Lung (tissue), 12 donors: ENCODE measurements around the gene AMN. TPM values are rescaled to one million over a fixed set of nuclear protein-coding genes. Genes with fewer than 3 reads are reported as not detected.
"Not testable (repeated sequence)": the region's sequence is repeated elsewhere in the genome, so short reads cannot be mapped to it uniquely, and the experiment has no call there.

ENCODE experiments used
- ATAC-seq: fragments of 200-7000 bp; cut with Tn5 transposase; one replicate; pipeline ENCODE4 v1.9.1; 2020; ENCODE audit warnings: moderate number of reproducible peaks; ENCODE audit not compliant: insufficient read depth, low FRiP score
- DNase-seq, 3 donors: peaks; one replicate each; pipeline ENCODE4 v3.0.0-alpha.2; 2013 to 2017
- H3K27ac ChIP-seq, 2 donors: one replicate each; pipeline ENCODE4 v1.5.1; 2013; ENCODE audit warnings: mild to moderate bottlenecking in 2 of 2, moderate library complexity in 2 of 2, control low read depth in 1 of 2, inconsistent platforms in 1 of 2, low read depth in 1 of 2, low read length in 1 of 2
- H3K27me3 ChIP-seq, 3 donors: one replicate each; pipeline ENCODE4 v1.5.1; 2013; ENCODE audit warnings: low read length in 2 of 3; ENCODE audit not compliant: control insufficient read depth in 3 of 3, insufficient read depth in 3 of 3
- H3K36me3 ChIP-seq, 4 donors: one replicate each; pipeline ENCODE4 v1.5.1; 2013; ENCODE audit warnings: low read length in 4 of 4, mild to moderate bottlenecking in 1 of 4, moderate library complexity in 1 of 4; ENCODE audit not compliant: control insufficient read depth in 4 of 4, insufficient read depth in 4 of 4
- H3K4me1 ChIP-seq, 5 donors: one replicate each; pipeline ENCODE4 v1.5.1; 2013; ENCODE audit warnings: low read length in 5 of 5, mild to moderate bottlenecking in 2 of 5, moderate library complexity in 1 of 5; ENCODE audit not compliant: control insufficient read depth in 5 of 5, insufficient read depth in 5 of 5
- H3K4me3 ChIP-seq: one replicate; pipeline ENCODE4 v1.5.1; 2013; ENCODE audit warnings: mild to moderate bottlenecking, control low read depth, moderate library complexity
- H3K9ac ChIP-seq, 2 donors: one replicate each; pipeline ENCODE4 v1.5.1; 2013; ENCODE audit warnings: low read length in 2 of 2, control low read depth in 1 of 2; ENCODE audit not compliant: insufficient read depth in 1 of 2
- H3K9me3 ChIP-seq, 4 donors: one replicate each; pipeline ENCODE4 v1.5.1; 2013; ENCODE audit warnings: low read length in 3 of 4, mild to moderate bottlenecking in 1 of 4, moderate library complexity in 1 of 4; ENCODE audit not compliant: control insufficient read depth in 4 of 4, insufficient read depth in 3 of 4
- WGBS, 2 donors: extraction: QIAGEN DNeasy Blood & Tissue Kit; methylation state at CpG; one replicate each; pipeline ENCODE4 v1.1.7; 2013; 5-methylcytosine and 5-hydroxymethylcytosine counted together
- polyA plus RNA-seq, 2 donors: library from polyadenylated mRNA; stranded (reverse); fragments of 200-250 nt; gene quantifications; one replicate each; pipeline ENCODE4 v1.2.1, GENCODE V29; 2013
- total RNA-seq, 2 donors: library from RNA; depleted of rRNA in 1 of 2; stranded (reverse); fragments of >200 nt in 1 of 2; gene quantifications; one replicate each; pipeline ENCODE4 v1.2.1, GENCODE V29; 2014 to 2021
- TF ChIP-seq, protein P1 (sequence below): IDR thresholded peaks from 2 replicates; pipeline ENCODE4 v1.5.1; 2012; ENCODE audit warnings: mild to moderate bottlenecking; ENCODE audit errors: control extremely low read depth, extremely low read depth
- donor health status: control.
- donor health status: control.
- donor health status: Bipolar disorder and iron deficiency.
- donor health status: healthy.
- donor health status: DM: yes; HTN: yes; CAD: no.

AMN gene
- total and polyA plus RNA-seq, 4 donors, result 0.94 to 24.7 (median 12.6) TPM

DNA sequence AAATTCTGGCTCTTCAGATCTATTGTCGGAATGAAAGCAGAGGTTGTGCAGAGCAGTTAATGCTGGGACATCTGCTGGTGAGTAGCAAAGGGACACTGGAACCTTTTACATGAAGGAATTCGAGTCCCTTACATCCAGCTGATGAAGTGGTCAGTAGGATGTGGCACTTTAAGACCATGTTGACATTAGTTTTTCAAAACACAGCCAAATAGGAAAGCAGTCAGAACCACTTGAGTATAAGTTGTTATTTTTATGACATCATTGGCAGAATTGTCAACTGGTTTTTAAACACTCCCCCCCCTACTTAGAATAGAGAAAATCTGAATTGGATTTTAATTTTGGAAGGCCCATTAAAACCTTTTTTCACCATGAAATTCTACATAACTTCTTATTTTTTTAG, 46.8 kb upstream of the AMN start:
- TF ChIP-seq, protein P1, sequence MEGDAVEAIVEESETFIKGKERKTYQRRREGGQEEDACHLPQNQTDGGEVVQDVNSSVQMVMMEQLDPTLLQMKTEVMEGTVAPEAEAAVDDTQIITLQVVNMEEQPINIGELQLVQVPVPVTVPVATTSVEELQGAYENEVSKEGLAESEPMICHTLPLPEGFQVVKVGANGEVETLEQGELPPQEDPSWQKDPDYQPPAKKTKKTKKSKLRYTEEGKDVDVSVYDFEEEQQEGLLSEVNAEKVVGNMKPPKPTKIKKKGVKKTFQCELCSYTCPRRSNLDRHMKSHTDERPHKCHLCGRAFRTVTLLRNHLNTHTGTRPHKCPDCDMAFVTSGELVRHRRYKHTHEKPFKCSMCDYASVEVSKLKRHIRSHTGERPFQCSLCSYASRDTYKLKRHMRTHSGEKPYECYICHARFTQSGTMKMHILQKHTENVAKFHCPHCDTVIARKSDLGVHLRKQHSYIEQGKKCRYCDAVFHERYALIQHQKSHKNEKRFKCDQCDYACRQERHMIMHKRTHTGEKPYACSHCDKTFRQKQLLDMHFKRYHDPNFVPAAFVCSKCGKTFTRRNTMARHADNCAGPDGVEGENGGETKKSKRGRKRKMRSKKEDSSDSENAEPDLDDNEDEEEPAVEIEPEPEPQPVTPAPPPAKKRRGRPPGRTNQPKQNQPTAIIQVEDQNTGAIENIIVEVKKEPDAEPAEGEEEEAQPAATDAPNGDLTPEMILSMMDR, result no peak
- DNase-seq (peak in 1 of 3 donors; percentile 17), ATAC-seq (no peak)
- Histone ChIP-seq H3K27ac (no peak overlapping the region), H3K36me3 (peaks cover 13 to 27% (median 16%) of the 10 kb centered on the region in 4 donors), H3K9ac (no peak overlapping the region), H3K27me3 (no peaks in the 10 kb centered on the region), H3K4me3 (no peak overlapping the region), H3K4me1 (peaks cover 0 to 12% (median 3%) of the 10 kb centered on the region in 5 donors), H3K9me3 (no peaks in the 10 kb centered on the region)
- 70 to 90% methylated on average over 2 of the region's 2 CpGs for WGBS, 2 donors

DNA sequence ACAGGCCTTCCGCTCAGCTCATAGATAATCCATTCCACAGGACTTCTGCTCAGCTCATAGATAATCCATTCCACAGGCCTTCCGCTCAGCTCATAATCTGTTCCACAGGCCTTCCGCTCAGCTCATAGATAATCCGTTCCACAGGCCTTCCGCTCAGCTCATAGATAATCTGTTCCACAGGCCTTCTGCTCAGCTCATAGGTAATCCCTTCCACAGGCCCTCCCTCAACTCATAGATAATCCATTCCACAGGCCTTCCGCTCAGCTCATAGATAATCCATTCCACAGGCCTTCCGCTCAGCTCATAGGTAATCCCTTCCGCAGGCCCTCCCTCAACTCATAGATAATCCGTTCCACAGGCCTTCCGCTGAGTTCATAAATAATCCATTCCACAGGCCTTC, 45.0 kb upstream of the AMN start:
- ATAC-seq, H3K27ac ChIP-seq, H3K4me1 ChIP-seq, H3K9me3 ChIP-seq, H3K27me3 ChIP-seq, DNase-seq, H3K4me3 ChIP-seq, H3K9ac ChIP-seq: not testable (repeated sequence)
- H3K36me3 ChIP-seq, result peaks cover 8 to 16% (median 11%) of the 10 kb centered on the region in 4 donors
- 99% methylated on average over 10 of the region's 10 CpGs for WGBS, 2 donors

DNA sequence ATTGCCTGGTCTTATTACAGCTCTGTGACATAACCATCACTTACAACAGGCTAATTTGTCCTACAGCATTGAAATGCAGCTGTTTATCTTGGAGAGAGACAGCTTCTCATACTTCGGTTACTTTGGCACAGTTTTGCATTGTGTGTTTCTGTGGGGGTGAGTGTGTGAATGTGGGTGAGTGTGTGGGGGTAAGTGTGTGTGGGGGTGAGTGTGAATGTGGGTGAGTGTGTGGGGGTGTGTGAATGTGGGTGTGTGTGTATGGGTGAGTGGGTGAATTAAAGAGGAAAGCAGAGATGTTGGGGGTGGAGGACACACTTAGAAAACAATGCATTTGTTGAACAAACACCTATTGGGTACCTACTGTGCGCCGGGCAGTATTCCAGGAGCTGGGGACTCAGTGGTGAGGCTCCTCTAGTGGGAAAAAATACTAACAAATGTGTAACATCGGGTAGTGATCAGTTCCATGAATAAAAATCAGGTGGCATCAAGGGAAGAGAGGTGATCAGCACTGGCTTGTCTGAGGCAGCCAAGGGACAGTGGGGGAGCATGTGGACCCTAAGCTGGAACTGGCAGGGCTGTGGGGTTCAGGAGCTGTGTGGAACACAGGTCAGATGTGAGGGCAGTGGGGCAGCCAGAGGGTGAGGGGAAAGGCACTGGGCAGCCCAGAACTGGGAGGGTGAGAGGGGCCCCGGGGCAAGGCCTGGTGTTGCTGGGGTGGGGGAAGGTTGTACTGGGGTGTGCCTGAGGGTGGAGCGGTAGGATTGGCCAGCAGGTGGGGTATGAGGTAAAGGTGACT, 44.1 kb upstream of the AMN start:
- H3K4me3 ChIP-seq, result no peak overlapping the region
- H3K9me3 ChIP-seq, result no peaks in the 10 kb centered on the region
- H3K27ac ChIP-seq, result no peak overlapping the region
- ATAC-seq (no peak), DNase-seq (no peak)
- 87 to 92% methylated on average over 6 of the region's 6 CpGs for WGBS, 2 donors
- TF ChIP-seq, protein P1, result no peak
- peaks cover 0 to 3% (median 1%) of the 10 kb centered on the region in 5 donors for H3K4me1 ChIP-seq
- H3K36me3 ChIP-seq, result peaks cover 7 to 16% (median 9%) of the 10 kb centered on the region in 4 donors
- H3K27me3 ChIP-seq, result no peaks in the 10 kb centered on the region
- H3K9ac ChIP-seq, result no peak overlapping the region

DNA sequence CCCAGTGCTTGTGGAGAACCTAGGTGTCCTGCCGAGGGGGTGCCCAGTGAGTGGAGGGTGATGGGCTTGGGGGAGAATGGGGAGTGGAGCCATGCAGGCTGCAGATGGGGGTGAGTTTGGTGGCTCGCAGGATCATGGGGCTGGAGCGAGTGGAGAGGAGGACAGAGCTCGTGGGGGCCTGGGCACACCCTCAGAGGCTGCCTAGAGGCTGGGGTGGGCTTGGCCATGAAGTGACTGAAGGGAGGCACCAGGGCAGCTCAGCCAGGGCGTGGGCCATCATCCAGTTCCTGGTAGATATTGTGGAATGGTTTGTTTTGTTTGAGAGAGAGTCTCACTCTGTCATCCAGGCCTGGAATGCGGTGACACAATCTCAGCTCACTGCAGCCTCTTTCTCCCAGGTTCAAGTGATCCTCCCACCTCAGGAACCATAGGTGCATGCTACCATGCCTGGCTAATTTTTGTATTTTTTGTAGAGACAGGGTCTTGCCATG, 43.4 kb upstream of the AMN start:
- WGBS, 2 donors, result 83 to 92% methylated on average over 6 of the region's 6 CpGs
- Histone ChIP-seq H3K36me3 (peaks cover 7 to 17% (median 9%) of the 10 kb centered on the region in 4 donors), H3K27ac (no peak overlapping the region), H3K9me3 (no peaks in the 10 kb centered on the region), H3K4me3 (no peak overlapping the region), H3K27me3 (no peaks in the 10 kb centered on the region), H3K4me1 (peaks cover 0 to 3% (median 0%) of the 10 kb centered on the region in 5 donors), H3K9ac (no peak overlapping the region)
- DNase-seq (no peak), ATAC-seq (no peak)
- TF ChIP-seq, protein P1, result no peak
